SJCRH30 (cell line): Measurements from ENCODE around the gene ERI3. TPM values are rescaled to one million over a fixed set of nuclear protein-coding genes. Genes with fewer than 3 reads are reported as not detected.

Source experiments
- DNase-seq, 2 experiments: peaks; one replicate each; pipeline ENCODE4 v3.0.0-alpha.2; 2015 to 2020
- H3K27ac ChIP-seq: fragments of 250-450 bp; sonication (Bioruptor Pico); 2 replicates; pipeline ENCODE4 v1.5.1; 2020; ENCODE audit warnings: mild to moderate bottlenecking, moderate library complexity
- H3K27me3 ChIP-seq: fragments of 250-450 bp; sonication (Bioruptor Pico); 2 replicates; pipeline ENCODE4 v1.5.1; 2020; ENCODE audit warnings: mild to moderate bottlenecking, moderate library complexity
- H3K36me3 ChIP-seq: fragments of 250-450 bp; sonication (Bioruptor Pico); 2 replicates; pipeline ENCODE4 v1.5.1; 2020; ENCODE audit warnings: mild to moderate bottlenecking, moderate library complexity
- H3K4me1 ChIP-seq: fragments of 250-450 bp; sonication (Bioruptor Pico); 2 replicates; pipeline ENCODE4 v1.5.1; 2020; ENCODE audit warnings: mild to moderate bottlenecking, moderate library complexity
- H3K4me3 ChIP-seq: fragments of 250-450 bp; sonication (Bioruptor Pico); 2 replicates; pipeline ENCODE4 v1.5.1; 2020; ENCODE audit warnings: mild to moderate bottlenecking, moderate library complexity
- H3K9me3 ChIP-seq: fragments of 250-450 bp; sonication (Bioruptor Pico); replicated peaks from 2 replicates; pipeline ENCODE4 v1.5.1; 2020; ENCODE audit warnings: mild to moderate bottlenecking, moderate library complexity
- total RNA-seq: library from RNA; depleted of rRNA; stranded (reverse); fragments of >200 nt; shearing (Covaris generic); gene quantifications from 2 replicates; pipeline ENCODE4 v1.2.3, GENCODE V29; 2014

The ERI3 gene
- total RNA-seq, 1 experiment from 2014 or later, result 64.8 TPM

DNA sequence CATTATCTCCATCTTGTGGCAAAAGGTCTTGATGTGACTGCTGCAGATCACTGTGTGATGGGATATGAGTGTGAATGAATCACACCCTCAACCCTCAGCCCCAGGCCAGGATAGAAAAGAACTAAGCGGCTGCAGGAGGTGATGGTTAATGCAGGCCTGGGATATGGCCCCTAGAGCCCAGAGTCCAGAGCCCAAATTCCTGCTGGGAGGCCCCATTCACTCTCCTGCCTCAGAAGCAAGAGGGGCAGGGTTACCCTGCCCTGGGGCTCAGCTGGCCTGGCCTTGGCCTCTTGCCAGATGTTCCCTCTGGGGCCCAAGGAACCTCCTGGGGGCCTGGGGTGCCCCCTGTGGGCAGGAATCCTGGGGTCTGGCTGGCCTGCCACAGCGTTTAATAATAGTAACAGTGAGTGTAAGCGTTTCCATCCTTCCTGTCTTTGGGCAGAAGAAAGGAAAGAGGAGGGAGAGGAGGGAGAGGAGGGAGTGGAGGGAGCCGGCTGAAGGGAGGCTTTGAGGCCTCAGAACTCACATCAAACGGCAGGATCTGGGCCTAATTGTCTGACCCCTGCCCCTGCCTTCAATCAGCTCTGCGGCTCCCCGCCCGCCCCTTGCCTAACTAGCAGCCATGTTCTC, 115.6 kb downstream of the ERI3 start:
- Histone ChIP-seq H3K4me1 (peaks cover 12% of the 10 kb centered on the region), H3K9me3 (no peaks in the 10 kb centered on the region), H3K4me3 (no peak overlapping the region), H3K27ac (no peak overlapping the region), H3K36me3 (no peaks in the 10 kb centered on the region), H3K27me3 (no peaks in the 10 kb centered on the region)
- peak; percentile 82 to 84 for DNase-seq

DNA sequence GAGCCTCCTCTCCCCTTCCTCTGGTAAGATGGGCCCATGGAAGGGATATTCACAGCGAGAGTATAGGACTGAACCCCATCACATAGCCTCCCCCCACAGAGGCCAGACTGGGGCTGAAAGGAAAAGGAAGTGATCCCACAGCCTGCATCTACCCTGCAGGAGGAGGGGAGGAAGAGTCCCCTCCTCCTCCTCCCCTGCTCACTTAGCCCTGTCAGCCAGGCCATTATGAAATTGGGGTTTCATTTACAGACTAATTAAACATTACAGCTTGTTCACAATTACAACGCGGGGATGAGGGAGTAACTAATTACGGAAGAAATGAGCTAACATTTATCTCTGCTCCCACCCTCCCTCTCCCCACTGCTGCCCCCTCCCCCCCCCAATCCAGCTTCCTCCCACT, 116.4 kb downstream of the ERI3 start:
- Histone ChIP-seq H3K27ac (no peak overlapping the region), H3K4me1 (peaks cover 12% of the 10 kb centered on the region), H3K4me3 (no peak overlapping the region), H3K36me3 (no peaks in the 10 kb centered on the region), H3K27me3 (no peaks in the 10 kb centered on the region), H3K9me3 (no peaks in the 10 kb centered on the region)
- DNase-seq, result no peak

DNA sequence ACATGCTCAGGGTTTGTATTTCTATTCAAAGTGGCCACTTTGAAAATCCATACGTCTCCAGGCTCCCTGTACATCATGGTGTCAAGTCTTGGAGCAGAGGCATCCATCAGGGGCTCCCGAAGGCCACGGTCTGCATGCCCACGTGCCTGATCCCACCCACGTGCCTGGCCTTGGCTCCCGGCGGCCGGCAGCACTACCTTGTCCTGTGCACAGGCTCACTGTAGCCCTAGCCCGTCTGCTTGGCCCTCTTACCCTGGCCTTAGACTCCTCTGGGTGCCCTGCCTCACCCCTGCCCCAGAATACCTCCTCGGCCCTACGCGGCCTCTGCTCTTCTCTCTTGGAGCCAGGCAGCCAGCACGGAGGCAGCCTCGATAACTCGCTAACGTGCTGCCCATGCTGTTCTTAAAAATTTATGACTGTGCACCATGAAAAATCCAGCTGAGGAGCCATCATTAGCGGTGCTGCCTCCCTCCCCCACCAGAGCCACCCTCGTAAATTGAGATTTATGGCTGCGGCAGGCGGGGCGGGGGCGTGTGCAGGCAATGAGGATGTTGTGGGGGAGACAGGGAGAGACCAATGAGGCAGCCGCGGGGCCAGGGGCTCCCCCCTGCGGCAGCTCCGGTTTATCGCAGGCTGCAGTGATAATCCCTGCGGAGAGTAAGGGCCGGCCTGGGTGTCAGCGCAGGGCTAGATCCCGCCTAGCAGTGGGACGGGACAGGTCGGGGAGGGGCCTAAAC, 117.2 kb downstream of the ERI3 start:
- Histone ChIP-seq H3K27ac (no peak overlapping the region), H3K9me3 (no peaks in the 10 kb centered on the region), H3K27me3 (no peaks in the 10 kb centered on the region), H3K4me3 (no peak overlapping the region), H3K4me1 (peaks cover 12% of the 10 kb centered on the region), H3K36me3 (no peaks in the 10 kb centered on the region)
- no peak for DNase-seq

DNA sequence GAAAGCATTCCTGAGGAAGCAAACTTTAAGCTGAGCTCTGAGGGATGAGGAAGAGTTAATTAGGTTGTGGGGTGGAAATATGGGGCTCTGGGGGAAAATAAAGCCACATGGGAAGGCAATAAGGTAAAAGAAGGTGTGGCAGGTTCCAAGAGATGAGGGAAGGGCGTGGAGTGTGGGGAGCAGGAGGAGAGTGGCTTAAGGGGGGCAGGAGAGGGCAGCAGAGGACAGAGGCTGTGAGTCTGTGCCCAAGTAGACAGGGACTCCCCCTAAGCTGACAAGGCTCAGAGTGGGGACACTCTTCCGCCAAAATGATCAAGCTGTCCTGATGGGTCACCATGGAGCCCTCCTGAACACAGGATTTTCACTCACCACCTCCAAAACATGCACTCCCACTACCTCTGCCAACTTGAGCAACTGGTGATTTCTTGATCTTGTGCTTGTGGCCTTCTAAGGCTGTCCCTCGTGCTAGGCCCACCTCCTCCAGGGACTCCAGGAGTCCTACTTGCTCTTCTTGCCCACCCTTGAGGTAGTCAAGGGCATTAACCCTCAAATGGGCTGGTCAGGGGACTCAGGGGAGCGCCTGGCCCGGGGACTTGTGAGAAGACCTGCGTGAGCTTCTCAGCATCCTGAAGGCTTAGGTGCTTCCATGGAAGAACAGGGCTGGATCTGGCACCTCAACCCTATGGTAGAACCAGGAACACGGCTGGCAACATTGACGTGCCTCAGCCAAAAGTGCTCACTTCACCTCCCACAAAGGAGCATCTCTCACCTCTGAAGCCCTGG, 118.4 kb downstream of the ERI3 start:
- no peaks in the 10 kb centered on the region for H3K9me3 ChIP-seq
- no peaks in the 10 kb centered on the region for H3K27me3 ChIP-seq
- H3K36me3 ChIP-seq, result no peaks in the 10 kb centered on the region; the same call in 1 of the 2 replicates
- H3K27ac ChIP-seq, result no peak overlapping the region
- no peak for DNase-seq
- no peak overlapping the region for H3K4me3 ChIP-seq
- H3K4me1 ChIP-seq, result peaks cover 12% of the 10 kb centered on the region

DNA sequence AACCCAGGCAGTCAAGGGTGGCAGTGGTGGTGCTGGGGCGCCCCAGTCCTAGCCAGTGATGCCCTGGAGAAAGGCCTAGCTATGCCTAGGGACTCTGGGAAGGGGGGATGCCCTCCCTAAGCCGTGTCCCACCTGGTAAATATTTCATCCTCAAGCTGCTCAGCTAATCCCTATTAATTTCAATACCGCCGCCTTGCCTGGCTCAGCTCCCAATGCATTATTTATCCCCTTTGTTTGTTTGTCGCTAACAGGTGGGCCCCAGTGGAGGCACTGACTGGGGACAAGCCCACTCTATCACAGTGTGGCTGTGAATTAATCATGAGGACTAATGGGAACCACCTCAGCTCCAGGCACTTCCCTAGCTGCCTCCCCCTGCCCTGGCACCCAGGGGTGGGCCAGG, 119.2 kb downstream of the ERI3 start:
- Histone ChIP-seq H3K9me3 (no peaks in the 10 kb centered on the region), H3K4me1 (peaks cover 9% of the 10 kb centered on the region), H3K27me3 (no peaks in the 10 kb centered on the region), H3K27ac (no peak overlapping the region), H3K4me3 (no peak overlapping the region), H3K36me3 (no peaks in the 10 kb centered on the region; the same call in 1 of the 2 replicates)
- DNase-seq, result no peak

DNA sequence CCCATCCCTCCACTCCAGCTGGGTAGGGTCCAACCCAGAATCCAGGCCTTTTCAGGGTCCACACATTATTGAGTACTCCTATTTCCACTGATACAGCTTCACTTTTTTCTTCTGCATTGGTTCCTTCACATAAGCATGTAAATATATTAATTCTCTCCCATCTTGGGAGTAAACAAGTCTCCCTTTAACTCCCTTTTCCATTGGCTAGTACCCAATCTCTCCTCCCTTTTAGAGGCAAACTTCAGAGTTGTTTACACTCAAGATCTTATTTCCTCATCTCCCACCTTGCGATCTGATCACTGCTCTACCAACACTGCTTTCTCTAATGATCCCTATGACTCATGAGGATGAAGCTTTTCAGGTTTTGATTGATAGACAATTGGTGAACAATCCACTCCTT, 121.5 kb downstream of the ERI3 start:
- H3K36me3 ChIP-seq, result no peaks in the 10 kb centered on the region; the same call in 1 of the 2 replicates
- no peak overlapping the region for H3K4me3 ChIP-seq
- no peaks in the 10 kb centered on the region for H3K9me3 ChIP-seq
- H3K27me3 ChIP-seq, result no peaks in the 10 kb centered on the region
- DNase-seq, result no peak
- no peaks in the 10 kb centered on the region for H3K4me1 ChIP-seq
- no peak overlapping the region for H3K27ac ChIP-seq

DNA sequence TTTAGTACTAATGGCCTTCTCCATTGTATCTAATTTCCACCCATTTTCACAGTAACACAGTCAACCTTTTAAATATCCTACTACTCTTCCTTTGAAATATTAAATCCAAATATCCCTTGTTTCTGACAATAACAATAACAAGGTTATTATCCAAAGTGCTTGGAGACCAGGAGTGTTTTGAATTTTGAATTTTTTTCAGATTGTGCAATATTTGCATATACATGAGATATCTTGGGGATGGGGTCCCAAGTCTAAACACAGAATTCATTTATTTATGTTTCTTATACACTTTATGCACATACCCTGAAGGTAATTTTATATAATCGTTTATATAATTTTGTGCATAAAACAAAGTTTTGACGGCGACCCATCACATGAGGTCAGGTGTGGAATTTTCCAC, 124.3 kb downstream of the ERI3 start:
- DNase-seq, result no peak
- Histone ChIP-seq H3K9me3 (peaks cover 6% of the 10 kb centered on the region), H3K36me3 (peaks cover 2% of the 10 kb centered on the region; the same call in 1 of the 2 replicates), H3K4me3 (no peak overlapping the region), H3K27me3 (no peaks in the 10 kb centered on the region), H3K4me1 (no peaks in the 10 kb centered on the region), H3K27ac (no peak overlapping the region)

DNA sequence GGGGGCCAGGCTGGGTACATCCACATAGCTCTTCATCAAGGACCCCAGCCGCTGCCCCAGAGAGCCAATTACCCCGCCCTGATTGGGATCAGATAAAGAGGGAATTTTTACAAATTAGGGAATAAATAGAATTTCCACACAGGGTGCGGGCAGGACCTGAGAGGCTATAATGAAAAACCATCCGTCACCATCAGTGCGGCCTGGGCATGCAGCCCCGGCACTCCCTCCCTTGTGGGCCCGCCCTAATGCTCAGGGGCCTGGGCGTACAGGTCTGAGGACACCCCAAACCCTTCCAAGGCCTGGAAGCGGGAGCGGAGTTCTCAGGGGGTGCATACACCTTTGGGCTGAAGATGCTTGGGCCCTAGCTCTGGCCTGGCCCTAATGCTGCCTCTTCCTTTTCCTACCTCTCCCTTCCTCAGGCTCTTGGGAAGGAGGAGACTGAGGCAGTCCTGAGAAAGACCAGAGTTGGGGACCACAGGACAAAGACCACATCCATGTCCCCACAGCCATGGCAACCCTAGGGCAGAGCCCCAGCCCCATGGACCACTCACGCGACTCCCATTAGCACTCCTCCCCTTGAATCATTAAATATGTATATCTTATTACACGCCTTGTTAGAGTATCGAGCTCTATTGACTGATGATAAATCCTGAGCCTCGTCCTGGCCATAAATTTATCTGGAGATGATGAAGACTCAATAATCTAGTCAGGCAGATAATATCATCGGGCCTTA, 125.5 kb downstream of the ERI3 start:
- no peak for DNase-seq
- H3K27ac ChIP-seq, result no peak overlapping the region
- peaks cover 2% of the 10 kb centered on the region; the same call in 1 of the 2 replicates for H3K36me3 ChIP-seq
- no peak overlapping the region for H3K4me3 ChIP-seq
- no peaks in the 10 kb centered on the region for H3K4me1 ChIP-seq
- no peaks in the 10 kb centered on the region for H3K27me3 ChIP-seq
- peaks cover 9% of the 10 kb centered on the region for H3K9me3 ChIP-seq

DNA sequence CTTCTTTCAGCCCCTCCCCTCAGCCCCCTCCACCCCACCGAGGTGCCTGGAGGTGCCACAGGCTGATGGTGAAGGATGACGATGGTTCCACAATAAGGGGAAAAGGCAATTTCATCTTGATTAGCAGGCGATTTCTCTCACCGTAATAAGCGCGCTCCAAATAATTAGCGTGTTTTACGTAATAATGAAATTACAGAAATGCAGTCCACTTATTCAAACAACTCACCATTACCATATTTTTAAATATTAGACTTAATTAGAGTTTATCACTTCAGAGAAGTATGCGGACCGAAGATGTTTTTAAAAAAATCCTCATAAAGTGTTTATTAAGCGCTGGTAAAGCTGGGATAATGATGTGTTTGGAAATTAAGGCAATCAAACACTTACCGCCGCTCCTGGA, 126.8 kb downstream of the ERI3 start:
- DNase-seq, result no peak
- H3K4me3 ChIP-seq, result no peak overlapping the region
- H3K27me3 ChIP-seq, result no peaks in the 10 kb centered on the region
- peaks cover 9% of the 10 kb centered on the region for H3K9me3 ChIP-seq
- no peaks in the 10 kb centered on the region for H3K4me1 ChIP-seq
- H3K36me3 ChIP-seq, result peaks cover 2% of the 10 kb centered on the region; the same call in 1 of the 2 replicates
- H3K27ac ChIP-seq, result no peak overlapping the region

DNA sequence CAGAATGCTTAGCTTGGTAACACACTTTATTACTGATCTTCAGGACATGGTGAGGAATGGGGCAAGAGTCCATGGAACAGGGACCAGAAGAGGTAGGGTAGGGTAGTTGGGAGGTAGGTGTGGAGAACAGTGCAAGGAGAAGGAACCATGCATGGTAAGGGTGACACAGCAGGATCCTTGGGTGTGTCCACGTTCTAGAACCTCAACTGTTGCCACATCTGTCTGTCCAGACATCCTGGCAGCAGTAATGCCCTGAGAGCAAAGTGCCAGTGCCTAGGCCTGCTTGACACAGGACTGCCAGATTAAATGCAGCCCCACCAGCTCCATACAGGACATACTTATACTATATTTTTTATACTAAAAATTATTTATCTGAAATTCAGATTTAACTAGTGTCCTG, 127.8 kb downstream of the ERI3 start:
- Histone ChIP-seq H3K36me3 (peaks cover 2% of the 10 kb centered on the region; the same call in 1 of the 2 replicates), H3K9me3 (peaks cover 9% of the 10 kb centered on the region), H3K4me3 (no peak overlapping the region), H3K27me3 (no peaks in the 10 kb centered on the region), H3K4me1 (no peaks in the 10 kb centered on the region), H3K27ac (no peak overlapping the region)
- no peak for DNase-seq

DNA sequence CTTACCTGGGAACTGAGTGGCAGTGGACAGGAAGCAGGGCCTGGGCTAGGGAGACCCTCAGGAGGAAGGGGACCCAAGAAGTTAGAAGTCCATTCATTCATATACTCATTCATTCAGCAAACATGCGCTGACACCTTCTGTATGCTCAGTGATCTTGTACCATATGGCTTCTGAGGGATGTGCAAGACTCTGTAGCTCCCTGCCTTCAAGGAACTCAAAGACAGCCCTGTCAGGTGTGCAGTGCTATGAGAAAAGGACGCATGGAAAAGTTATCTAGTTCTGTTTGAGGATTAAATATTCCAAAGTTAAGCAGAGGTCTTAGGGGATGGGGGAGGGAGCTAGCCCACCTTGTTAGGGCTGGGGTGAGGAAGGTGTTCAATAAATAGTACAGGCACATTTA, 129.3 kb downstream of the ERI3 start:
- peaks cover 9% of the 10 kb centered on the region for H3K9me3 ChIP-seq
- no peak overlapping the region for H3K4me3 ChIP-seq
- DNase-seq, result no peak
- H3K4me1 ChIP-seq, result no peaks in the 10 kb centered on the region
- no peaks in the 10 kb centered on the region for H3K27me3 ChIP-seq
- H3K27ac ChIP-seq, result no peak overlapping the region
- H3K36me3 ChIP-seq, result peaks cover 5% of the 10 kb centered on the region

DNA sequence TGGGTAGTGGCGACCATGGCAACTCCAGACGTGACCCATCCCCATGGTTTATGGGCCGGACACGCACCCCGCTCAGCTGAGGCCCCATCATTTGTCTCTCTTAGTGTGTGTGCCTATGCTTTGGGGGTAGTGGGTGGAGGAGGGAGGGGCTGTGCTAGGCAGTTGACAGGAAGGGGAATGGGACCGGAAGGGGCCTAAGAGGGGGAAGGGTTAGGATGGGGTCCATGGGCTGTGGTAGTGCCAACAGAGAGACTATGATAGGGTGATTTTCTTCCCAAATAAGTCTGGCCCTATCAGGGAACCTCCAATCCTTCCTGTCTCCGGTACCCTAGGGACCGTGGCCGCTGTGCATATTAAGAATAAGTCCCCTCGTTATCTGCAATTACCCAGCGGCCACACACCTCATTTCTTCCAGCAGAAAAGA, 131.9 kb downstream of the ERI3 start:
- H3K27me3 ChIP-seq, result no peaks in the 10 kb centered on the region
- no peak for DNase-seq
- H3K4me3 ChIP-seq, result no peak overlapping the region
- no peak overlapping the region for H3K27ac ChIP-seq
- peaks cover 12% of the 10 kb centered on the region for H3K36me3 ChIP-seq
- H3K4me1 ChIP-seq, result no peaks in the 10 kb centered on the region
- H3K9me3 ChIP-seq, result peaks cover 9% of the 10 kb centered on the region

DNA sequence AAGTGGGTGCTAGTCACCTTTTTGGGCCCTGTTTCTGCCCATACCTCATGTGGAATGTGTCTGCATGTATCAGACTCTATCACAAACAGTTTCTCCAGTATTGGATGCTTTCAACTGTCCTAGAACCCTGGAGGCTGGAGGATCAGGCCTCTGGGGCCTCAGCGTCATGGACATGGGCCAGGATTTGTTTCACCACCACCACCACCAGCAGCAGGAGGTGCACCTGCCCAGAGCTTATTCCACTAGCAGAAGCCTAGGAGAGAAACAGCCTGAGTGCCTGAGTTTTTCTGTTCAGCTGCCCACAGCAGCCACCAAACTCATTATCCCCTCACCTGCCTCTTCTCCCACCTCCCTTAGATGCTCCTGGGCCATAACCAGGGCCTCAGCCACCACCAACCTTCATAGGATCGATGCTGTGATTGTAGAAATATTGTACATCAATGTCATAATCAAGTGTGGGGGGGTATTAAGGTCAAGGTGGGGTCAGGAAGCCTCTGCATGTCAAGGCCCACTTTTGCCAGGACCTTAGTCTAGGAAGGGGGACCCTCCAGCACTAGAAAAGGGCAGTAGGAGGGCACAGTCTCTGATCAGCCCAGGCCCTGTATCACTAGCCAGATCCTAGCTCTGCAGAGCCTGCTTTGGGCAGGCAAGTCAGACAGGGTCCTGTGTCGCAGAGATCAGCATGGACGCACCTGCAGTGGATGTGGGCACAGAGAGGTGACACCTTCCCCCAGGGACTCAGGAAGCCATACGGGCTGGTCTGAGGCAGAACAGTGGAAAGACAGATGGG, 132.5 kb downstream of the ERI3 start:
- peaks cover 9% of the 10 kb centered on the region for H3K9me3 ChIP-seq
- H3K27me3 ChIP-seq, result no peaks in the 10 kb centered on the region
- H3K4me1 ChIP-seq, result no peaks in the 10 kb centered on the region
- H3K4me3 ChIP-seq, result no peak overlapping the region
- no peak for DNase-seq
- H3K27ac ChIP-seq, result no peak overlapping the region
- H3K36me3 ChIP-seq, result peaks cover 16% of the 10 kb centered on the region

DNA sequence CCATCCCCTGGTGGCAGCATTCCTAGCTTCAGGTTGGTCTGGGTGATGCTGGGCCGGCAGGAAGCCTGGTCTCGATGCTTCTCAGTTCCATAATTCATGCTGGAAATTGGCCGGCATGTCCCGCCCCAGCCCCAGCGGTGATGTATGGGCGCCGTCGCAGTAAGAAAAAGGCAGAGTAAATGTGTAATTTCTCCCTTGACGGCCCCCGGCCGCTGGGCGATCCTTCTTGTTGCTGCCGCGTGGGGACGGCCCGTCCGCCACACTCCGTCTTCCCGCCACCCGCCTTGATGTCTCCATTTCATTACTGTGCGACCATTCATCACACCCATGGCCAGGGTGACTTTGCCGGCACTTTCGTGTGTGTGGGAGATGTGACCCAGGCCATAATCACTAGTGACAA, 133.3 kb downstream of the ERI3 start:
- Histone ChIP-seq H3K4me1 (no peaks in the 10 kb centered on the region), H3K36me3 (peaks cover 22% of the 10 kb centered on the region), H3K27ac (no peak overlapping the region), H3K9me3 (peaks cover 9% of the 10 kb centered on the region), H3K4me3 (no peak overlapping the region), H3K27me3 (no peaks in the 10 kb centered on the region)
- DNase-seq, result no peak
